Body of pancreas (tissue), 4 donors: ENCODE measurements around the gene CCDC34. TPM values are rescaled to one million over a fixed set of nuclear protein-coding genes. Genes with fewer than 3 reads are reported as not detected.

Experiments used
- ATAC-seq: fragments of 150-250 bp; one replicate; pipeline ENCODE4 v1.9.1; 2016
- DNase-seq, 4 donors: peaks; one replicate each; pipeline ENCODE4 v3.0.0-alpha.2; 2019
- H3K27ac ChIP-seq, 4 donors: fragments of 200-600 bp; sonication (generic); 1 replicate in 3 of 4; 2 replicates in 1 of 4; pipeline versions ENCODE4 v1.5.1 to v1.6.1; 2016 to 2019; ENCODE audit warnings: mild to moderate bottlenecking in 1 of 4, mixed read lengths in 1 of 4, moderate library complexity in 1 of 4
- H3K27me3 ChIP-seq, 2 donors: fragments of 200-600 bp; sonication (generic); one replicate each; pipeline ENCODE4 v1.6.0; 2016; ENCODE audit warnings: mild to moderate bottlenecking in 1 of 2
- H3K36me3 ChIP-seq, 2 donors: fragments of 200-600 bp; sonication (generic); replicated peaks in 1 of 2; 2 replicates each; pipeline ENCODE4 v1.5.1; 2016; ENCODE audit warnings: low read depth in 2 of 2; ENCODE audit not compliant: insufficient read depth in 1 of 2
- H3K4me1 ChIP-seq: fragments of 200-600 bp; sonication (generic); one replicate; pipeline ENCODE4 v1.6.0; 2016
- H3K4me3 ChIP-seq, 2 donors: fragments of 200-600 bp; sonication (generic); 1 replicate in 1 of 2; 2 replicates in 1 of 2; pipeline ENCODE4 v1.5.1; 2016 to 2019
- H3K9me3 ChIP-seq, 3 donors: fragments of 200-600 bp; sonication (generic); 1 replicate in 2 of 3; 2 replicates in 1 of 3; pipeline ENCODE4 v1.5.1; 2016
- CTCF ChIP-seq, 7 experiments: fragments of 450-650 bp in 4 of 7; fragments of 200-600 bp in 3 of 7; sonication (generic) in 3 of 7; IDR thresholded peaks; one replicate each; pipeline ENCODE4 v1.5.1; 2016 to 2019; ENCODE audit warnings: antibody characterized with exemption in 7 of 7
- POLR2A ChIP-seq, 3 donors: fragments of 450-650 bp; IDR thresholded peaks; one replicate each; pipeline ENCODE4 v1.6.1; 2016; ENCODE audit warnings: antibody characterized with exemption in 3 of 3, mild to moderate bottlenecking in 2 of 3
- WGBS, 2 donors: methylation state at CpG; one replicate each; pipeline ENCODE4 v1.1.5; 2017; 5-methylcytosine and 5-hydroxymethylcytosine counted together
- intact Hi-C: fragments of 100-400 bp; cut with DNase I; formaldehyde crosslinking; loops from one replicate; pipeline ENCODE4 v1.15.1; 2023
- total RNA-seq, 2 donors: library from RNA; depleted of rRNA; stranded (reverse); fragments of >200 nt; gene quantifications; one replicate each; pipeline ENCODE4 v1.1.0, GENCODE V29; 2016

The CCDC34 gene
- total RNA-seq, 2 donors from 2014 or later: 3.6 to 5.9 TPM

GRCh38 chr11:27380771-27381170 is 17.8 kb upstream of the CCDC34 start:
- WGBS, 2 donors: 46 to 61% methylated on average over 2 of the region's 2 CpGs
- peaks cover 0 to 7% of the 10 kb centered on the region in 2 donors for H3K36me3 ChIP-seq
- H3K27me3 ChIP-seq: no peaks in the 10 kb centered on the region
- no peaks in the 10 kb centered on the region for H3K9me3 ChIP-seq
- peak; percentile 12 for ATAC-seq
- peaks cover 57% of the 10 kb centered on the region for H3K4me1 ChIP-seq
- TF ChIP-seq POLR2A (IDR thresholded peaks at IDR 0.05) (no peak), CTCF (IDR thresholded peaks at IDR 0.05) (no peak)
- DNase-seq: no peak
- H3K4me3 ChIP-seq: no peak overlapping the region
- peak overlapping the region in 3 of 4 donors; percentile 82 to 87 (median 83) for H3K27ac ChIP-seq
- intact Hi-C loops: no loop called here

- Histone ChIP-seq H3K27ac (peak overlapping the region in 3 of 4 donors; percentile 82 to 87 (median 83)), H3K27me3 (no peaks in the 10 kb centered on the region), H3K36me3 (peaks cover 0 to 5% of the 10 kb centered on the region in 2 donors), H3K4me3 (no peak overlapping the region), H3K4me1 (peaks cover 69% of the 10 kb centered on the region), H3K9me3 (no peaks in the 10 kb centered on the region)
- no peak for TF ChIP-seq CTCF (IDR thresholded peaks at IDR 0.05)
- no peak for TF ChIP-seq POLR2A (IDR thresholded peaks at IDR 0.05)
- DNase-seq (peak in 1 of 4 donors; percentile 44), ATAC-seq (no peak)
- intact Hi-C loops: loop anchor here (10.0 kb wide), 1 partner anchor 95 kb away; the partner anchor contains the start of gene LGR4
- WGBS, 2 donors: 62 to 63% methylated on average over 3 of the region's 3 CpGs
Measured at GRCh38 chr11:27379449-27379848, 16.4 kb upstream of the CCDC34 start.

GRCh38 chr11:27375370-27375769 is 12.4 kb upstream of the CCDC34 start:
- Histone ChIP-seq H3K36me3 (peaks cover 0 to 9% of the 10 kb centered on the region in 2 donors), H3K4me3 (no peak overlapping the region), H3K27me3 (no peaks in the 10 kb centered on the region), H3K27ac (peak overlapping the region in 3 of 4 donors; percentile 68 to 78 (median 71)), H3K9me3 (no peaks in the 10 kb centered on the region), H3K4me1 (peaks cover 82% of the 10 kb centered on the region)
- intact Hi-C loops: loop anchor here (10.0 kb wide), 1 partner anchor 99 kb away; the partner anchor contains the start of gene LGR4
- ATAC-seq (no peak), DNase-seq (no peak)
- WGBS, 2 donors: 48 to 61% methylated on average over 2 of the region's 2 CpGs
- no peak for TF ChIP-seq POLR2A (IDR thresholded peaks at IDR 0.05)
- TF ChIP-seq CTCF (IDR thresholded peaks at IDR 0.05): no peak

GRCh38 chr11:27373856-27374602 is 11.0 kb upstream of the CCDC34 start:
- 15 to 17% methylated on average over 6 of the region's 6 CpGs for WGBS, 2 donors
- Histone ChIP-seq H3K9me3 (no peaks in the 10 kb centered on the region), H3K27me3 (no peaks in the 10 kb centered on the region), H3K4me3 (no peak overlapping the region), H3K4me1 (peaks cover 70% of the 10 kb centered on the region), H3K36me3 (peaks cover 0 to 7% of the 10 kb centered on the region in 2 donors), H3K27ac (peak overlapping the region; percentile 57 to 78 (median 70))
- no peak for TF ChIP-seq CTCF (IDR thresholded peaks at IDR 0.05)
- no peak for TF ChIP-seq POLR2A (IDR thresholded peaks at IDR 0.05)
- intact Hi-C loops: loop anchor here (10.0 kb wide), 1 partner anchor 101 kb away; the partner anchor contains the start of gene LGR4
- DNase-seq (peak in 1 of 4 donors; percentile 38), ATAC-seq (peak; percentile 91)
